GM21390 (cell line): Measurements from ENCODE around the gene FBXL7.

Source experiments
- ATAC-seq: cut with Tn5 transposase; IDR thresholded peaks from one replicate; pipeline ENCODE4 v1.9.1; 2021; ENCODE audit not compliant: unreplicated experiment

FBXL7 gene

DNA sequence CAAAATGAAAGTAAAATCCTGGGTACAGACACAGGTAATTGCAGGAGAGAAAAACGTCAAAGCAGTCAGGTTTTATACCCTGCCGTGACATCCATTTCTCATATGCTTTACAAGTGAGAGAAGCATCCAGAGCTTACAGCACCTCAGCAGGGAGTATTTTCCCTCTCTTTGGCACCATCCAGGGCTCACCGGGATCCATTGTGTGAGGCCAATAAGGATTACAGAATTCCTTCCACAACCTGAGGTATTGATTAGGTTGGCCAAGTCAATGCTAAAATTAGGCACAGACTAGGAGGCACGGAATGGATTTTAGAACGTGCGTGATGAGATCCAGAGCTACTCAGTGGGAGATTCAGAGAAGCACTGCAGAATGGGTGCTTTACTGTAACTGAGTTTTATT is 296.6 kb downstream of the FBXL7 start:
- no peak for ATAC-seq

DNA sequence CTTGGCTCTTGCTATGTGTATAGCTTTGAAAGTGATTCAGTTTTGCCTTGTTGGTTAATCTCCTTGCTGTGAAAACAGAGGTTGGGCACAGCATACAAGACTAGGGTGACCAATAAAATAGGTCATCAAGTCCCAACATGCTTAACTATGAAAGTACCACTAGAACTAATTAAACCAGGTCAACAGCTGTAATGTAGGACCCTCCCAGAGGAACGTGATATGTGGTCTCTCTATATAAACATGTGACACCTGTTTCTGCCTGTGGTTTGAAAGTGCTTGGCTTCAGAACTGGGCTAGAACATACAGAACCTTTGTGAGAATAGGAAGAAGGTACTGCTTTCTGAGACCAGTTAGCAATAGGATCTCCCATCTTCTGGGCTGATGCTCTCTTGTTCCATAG is 297.1 kb downstream of the FBXL7 start:
- ATAC-seq = no peak

GRCh38 chr5:15798006-15798405 is 298.0 kb downstream of the FBXL7 start:
- ATAC-seq = no peak

DNA sequence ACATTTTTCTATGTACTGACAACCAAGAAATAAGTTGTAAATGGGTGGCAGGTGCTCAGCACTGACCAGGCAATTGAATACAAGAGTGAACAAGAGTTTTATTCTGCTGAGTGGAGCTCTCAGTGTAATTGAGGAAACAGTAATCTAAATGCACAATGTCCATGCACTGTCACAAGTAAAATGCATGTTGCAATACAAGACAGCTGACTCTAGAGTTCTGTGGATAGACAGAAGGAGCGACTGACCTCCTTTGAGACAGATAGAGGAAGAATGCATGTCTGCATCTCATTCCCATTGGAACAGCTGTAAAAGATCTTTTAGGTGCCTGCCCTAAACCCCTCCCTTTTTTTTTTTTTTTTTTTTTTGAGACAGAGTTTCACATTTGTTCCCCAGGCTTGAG is 299.0 kb downstream of the FBXL7 start:
- ATAC-seq = no peak

GRCh38 chr5:15799612-15800011 is 299.6 kb downstream of the FBXL7 start:
- ATAC-seq = no peak

GRCh38 chr5:15803280-15803679 is 303.3 kb downstream of the FBXL7 start:
- no peak for ATAC-seq

GRCh38 chr5:15806613-15807012 is 306.6 kb downstream of the FBXL7 start:
- no peak for ATAC-seq

- no peak for ATAC-seq
Observed at GRCh38 chr5:15807248-15807647, 307.3 kb downstream of the FBXL7 start.

- ATAC-seq = no peak
Observed at GRCh38 chr5:15807871-15808270, 307.9 kb downstream of the FBXL7 start.

DNA sequence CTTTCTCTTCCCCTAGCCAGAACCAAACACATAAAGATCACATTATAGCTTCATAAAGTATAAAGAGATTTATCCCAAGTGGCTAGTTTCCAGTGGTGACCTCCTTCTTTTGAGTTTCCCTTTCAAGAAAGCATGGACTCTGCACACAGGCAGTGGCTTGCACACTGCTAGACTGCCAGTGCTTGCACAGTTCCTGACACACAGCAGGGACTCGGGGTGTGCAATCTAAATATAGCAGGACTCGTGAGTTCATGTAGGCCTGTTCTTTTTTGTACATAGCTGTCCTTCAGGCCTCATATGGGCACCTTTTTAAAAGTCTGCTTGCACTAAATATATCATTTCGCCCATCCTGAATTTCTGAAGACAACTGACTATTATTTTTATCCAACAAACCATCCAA is 308.6 kb downstream of the FBXL7 start:
- no peak for ATAC-seq

GRCh38 chr5:15819617-15820016 is 319.6 kb downstream of the FBXL7 start:
- ATAC-seq = no peak

GRCh38 chr5:15821506-15821905 is 321.5 kb downstream of the FBXL7 start:
- no peak for ATAC-seq

GRCh38 chr5:15823398-15823797 is 323.4 kb downstream of the FBXL7 start:
- ATAC-seq = no peak

DNA sequence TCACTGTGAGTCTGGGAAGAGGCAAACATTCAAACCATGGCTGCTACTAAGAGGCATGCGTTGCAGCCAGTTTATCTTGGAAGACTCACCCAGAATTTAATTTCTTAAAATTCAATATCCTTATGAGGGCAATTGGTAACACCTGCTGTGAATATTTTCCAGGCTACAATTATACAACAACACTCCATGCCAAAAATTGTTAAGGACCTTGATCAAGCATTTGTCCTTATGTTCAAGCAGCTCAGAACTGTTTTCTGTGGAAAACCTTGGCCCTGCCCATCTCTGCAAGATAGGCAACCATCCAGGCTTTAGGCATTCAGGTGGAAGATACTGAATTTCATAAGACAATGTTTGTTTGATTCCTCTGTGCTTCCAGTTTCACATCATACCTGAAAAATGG is 327.8 kb downstream of the FBXL7 start:
- no peak for ATAC-seq

GRCh38 chr5:15831408-15831807 is 331.4 kb downstream of the FBXL7 start:
- no peak for ATAC-seq

DNA sequence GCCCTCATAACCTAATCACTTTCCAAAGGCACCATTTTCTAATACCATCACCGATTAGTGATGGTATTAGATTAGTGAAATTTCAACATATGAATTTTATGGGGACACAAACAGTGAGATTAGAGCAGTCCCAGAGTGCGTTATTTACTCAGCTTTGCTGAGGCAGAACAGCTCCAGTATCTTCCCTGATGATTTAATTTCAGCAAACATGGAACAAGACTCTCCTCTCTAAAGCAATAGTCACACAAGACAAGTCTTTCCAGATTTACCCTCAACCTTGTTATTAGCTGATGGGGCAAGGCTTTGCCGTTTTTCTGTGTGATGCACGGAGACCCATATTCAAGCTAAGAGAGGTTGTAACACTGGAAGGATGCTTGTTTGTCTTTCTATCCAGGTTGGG is 333.4 kb downstream of the FBXL7 start:
- ATAC-seq = no peak

DNA sequence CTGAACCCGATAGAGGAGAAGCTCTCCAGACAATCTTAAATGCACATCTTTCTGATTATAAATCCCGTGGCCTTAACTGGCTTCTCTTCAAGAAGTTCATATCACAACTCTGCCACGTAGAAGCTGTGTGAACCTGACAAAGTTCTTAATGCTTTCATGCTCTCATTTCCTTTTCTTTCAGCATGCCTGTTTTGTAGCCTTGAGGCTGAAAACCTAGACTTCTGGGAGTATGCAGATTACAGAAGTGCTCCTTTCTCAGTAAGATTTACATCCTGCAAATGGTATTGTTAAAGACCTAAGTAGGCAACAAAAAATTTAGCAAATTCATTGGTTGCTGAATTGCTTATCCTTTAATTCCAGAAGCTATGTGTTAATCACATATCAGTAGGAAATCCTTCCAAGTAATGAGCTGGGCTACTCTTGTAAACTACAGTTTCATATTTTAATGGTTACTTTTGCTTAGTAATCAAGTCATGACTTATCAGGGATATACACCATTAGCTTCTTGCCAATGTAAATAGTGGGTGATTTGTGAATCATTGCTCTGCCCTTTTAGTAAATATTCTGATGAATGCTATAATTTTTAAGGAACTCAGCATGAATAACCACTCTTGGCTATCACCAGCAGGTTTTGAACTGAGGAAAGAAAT is 334.7 kb downstream of the FBXL7 start:
- no peak for ATAC-seq

DNA sequence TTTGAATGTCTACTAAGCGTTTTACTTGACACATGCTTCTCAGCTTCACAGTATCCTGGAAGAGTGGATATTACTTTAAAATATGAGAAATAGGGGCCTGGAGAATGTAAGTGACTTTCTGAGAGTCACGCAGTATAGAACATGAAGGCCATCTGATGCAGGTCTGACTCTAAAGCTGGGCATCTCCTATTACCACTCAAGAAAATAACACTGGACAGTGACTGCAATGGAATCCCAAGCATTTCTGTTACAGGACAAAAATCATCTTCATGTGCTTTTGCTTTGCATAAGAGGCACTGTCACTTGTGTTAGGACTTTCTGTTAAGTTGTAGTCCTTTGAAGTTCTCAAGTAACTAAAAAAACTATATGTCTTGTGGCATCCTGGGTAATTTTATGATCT is 335.5 kb downstream of the FBXL7 start:
- no peak for ATAC-seq

DNA sequence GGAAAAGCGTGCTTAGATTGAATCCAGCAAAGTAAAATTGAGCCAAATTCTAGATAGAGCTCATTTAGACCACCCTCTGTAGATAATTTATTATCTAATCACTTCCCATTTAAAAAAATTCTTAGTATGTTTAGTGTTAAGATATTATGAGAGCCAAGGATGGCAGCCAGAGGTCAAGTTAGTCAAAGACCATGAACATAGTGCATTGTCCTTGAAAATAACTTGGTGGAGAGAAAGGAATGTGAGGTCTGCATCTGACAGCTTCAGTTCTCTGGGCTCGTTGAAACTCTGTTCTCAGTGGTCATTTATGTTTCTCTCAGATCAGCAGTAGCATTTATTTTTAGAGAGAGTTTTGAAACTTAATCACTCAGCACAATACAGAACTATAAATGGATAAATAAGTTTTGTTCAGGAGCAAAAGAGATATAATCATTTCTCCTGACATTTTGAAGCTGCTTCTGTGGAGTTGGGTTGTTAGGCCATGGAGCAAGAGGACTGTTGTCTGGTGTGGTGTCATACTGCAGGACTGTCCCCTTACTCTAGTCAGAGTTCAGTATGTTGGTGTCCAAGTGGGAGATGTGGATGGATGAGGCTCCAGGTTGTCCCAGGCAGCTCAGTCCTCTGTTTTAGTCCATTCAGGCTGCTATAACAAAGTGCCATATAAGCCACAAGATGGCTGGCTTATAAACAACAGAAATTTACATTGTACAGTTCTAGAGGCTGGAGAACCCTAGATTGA is 337.7 kb downstream of the FBXL7 start:
- ATAC-seq = no peak

- no peak for ATAC-seq
Observed at GRCh38 chr5:15844253-15844652, 344.3 kb downstream of the FBXL7 start.

- ATAC-seq = no peak
Observed at GRCh38 chr5:15844871-15845270, 344.9 kb downstream of the FBXL7 start.

DNA sequence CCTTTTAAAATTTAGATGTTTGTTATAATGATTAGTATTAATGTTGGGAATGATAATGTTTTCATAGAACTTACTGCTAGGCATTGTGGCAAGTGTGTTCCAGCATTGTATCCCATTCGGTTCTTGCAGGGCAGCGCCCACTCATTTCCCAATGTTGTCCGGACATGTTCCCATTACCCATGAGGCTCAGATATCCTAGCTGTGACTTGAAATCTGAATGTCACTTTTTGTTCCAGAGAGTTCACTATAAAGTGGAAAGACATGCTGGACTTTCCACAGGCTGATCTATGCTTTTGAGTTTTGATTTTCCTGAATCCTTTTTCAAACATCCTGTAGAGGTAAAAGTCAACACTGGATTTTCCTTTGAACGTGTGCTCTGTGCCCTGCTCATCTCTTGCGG is 350.6 kb downstream of the FBXL7 start:
- no peak for ATAC-seq

DNA sequence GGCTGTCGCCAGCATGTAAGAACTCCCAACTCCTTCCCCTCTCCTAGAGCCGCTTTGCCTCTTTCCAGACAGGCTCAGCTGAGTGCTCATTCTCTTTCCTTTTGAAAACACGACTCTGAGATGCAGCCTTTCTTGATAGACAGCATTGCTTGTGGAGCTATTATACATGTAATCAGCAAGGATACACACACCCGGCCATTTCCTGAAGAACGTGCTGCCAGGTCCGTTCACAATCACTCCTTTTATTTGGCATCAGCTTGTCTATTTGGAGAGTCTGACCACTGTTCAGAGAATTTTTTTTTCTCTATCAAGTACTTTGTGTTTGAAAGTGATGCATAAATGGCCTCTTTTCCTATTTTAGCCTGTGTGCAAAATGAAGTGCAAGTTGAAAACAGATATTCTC is 351.0 kb downstream of the FBXL7 start:
- no peak for ATAC-seq
